ENCODE measurements around the gene KIF26B.

- TF ChIP-seq CTCF (conservative IDR thresholded peaks at IDR 0.05; ENCODE audit: low read depth in 2 of 2) = no peak
- TF ChIP-seq JUNB (IDR thresholded peaks at IDR 0.05; ENCODE audit: unreplicated experiment) = no peak
- no peak for TF ChIP-seq EZH2 (IDR thresholded peaks at IDR 0.05; ENCODE audit: low read depth, unreplicated experiment)
- no peak for TF ChIP-seq POLR2AphosphoS5 (IDR thresholded peaks at IDR 0.05; ENCODE audit: low read depth)
- no peak for TF ChIP-seq EZH2phosphoT487 (IDR thresholded peaks at IDR 0.05; ENCODE audit: unreplicated experiment)
- no peak for TF ChIP-seq NANOG (IDR thresholded peaks at IDR 0.05; ENCODE audit: borderline replicate concordance)
Measured at GRCh38 chr1:245663841-245664240, 509.1 kb downstream of the KIF26B start.
